ENCODE measurements around the gene CDR2L.

Gene CDR2L

DNA sequence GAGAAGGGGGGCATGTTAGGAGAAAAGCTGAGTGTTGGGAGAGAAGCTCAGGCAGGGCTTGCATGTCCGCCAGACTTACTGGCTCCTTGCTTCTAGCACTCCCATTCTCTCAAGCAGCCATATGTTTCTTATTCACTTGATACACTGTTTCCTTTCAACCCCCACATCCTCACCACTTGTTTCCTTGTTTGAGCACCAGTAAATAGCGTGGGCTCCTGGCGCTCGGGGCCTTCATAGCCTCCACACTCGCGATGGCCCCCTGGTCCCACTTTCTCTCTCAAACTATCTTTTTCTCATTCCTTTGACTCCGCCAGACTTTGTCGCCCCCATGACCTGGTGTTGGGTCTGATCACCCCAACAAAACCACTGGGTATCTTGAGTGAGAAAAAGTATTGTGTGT is 42.7 kb downstream of the CDR2L start:
- TF ChIP-seq MYC (IDR thresholded peaks at IDR 0.05; ENCODE audit: low read depth, low read length) (no peak), POLR2A (IDR thresholded peaks at IDR 0.05; ENCODE audit: extremely low read depth, insufficient read length) (no peak)
- TF ChIP-seq, protein P1, sequence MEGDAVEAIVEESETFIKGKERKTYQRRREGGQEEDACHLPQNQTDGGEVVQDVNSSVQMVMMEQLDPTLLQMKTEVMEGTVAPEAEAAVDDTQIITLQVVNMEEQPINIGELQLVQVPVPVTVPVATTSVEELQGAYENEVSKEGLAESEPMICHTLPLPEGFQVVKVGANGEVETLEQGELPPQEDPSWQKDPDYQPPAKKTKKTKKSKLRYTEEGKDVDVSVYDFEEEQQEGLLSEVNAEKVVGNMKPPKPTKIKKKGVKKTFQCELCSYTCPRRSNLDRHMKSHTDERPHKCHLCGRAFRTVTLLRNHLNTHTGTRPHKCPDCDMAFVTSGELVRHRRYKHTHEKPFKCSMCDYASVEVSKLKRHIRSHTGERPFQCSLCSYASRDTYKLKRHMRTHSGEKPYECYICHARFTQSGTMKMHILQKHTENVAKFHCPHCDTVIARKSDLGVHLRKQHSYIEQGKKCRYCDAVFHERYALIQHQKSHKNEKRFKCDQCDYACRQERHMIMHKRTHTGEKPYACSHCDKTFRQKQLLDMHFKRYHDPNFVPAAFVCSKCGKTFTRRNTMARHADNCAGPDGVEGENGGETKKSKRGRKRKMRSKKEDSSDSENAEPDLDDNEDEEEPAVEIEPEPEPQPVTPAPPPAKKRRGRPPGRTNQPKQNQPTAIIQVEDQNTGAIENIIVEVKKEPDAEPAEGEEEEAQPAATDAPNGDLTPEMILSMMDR (IDR thresholded peaks at IDR 0.05; ENCODE audit: low read depth, low read length), result no peak
- TF ChIP-seq, protein P2, sequence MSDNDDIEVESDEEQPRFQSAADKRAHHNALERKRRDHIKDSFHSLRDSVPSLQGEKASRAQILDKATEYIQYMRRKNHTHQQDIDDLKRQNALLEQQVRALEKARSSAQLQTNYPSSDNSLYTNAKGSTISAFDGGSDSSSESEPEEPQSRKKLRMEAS (IDR thresholded peaks at IDR 0.05; ENCODE audit: low read depth, low read length), result no peak
- no peak overlapping the region for H3K4me3 ChIP-seq (ENCODE audit: low read depth, low read length)
- no peak for DNase-seq (ENCODE audit: low read depth)

DNA sequence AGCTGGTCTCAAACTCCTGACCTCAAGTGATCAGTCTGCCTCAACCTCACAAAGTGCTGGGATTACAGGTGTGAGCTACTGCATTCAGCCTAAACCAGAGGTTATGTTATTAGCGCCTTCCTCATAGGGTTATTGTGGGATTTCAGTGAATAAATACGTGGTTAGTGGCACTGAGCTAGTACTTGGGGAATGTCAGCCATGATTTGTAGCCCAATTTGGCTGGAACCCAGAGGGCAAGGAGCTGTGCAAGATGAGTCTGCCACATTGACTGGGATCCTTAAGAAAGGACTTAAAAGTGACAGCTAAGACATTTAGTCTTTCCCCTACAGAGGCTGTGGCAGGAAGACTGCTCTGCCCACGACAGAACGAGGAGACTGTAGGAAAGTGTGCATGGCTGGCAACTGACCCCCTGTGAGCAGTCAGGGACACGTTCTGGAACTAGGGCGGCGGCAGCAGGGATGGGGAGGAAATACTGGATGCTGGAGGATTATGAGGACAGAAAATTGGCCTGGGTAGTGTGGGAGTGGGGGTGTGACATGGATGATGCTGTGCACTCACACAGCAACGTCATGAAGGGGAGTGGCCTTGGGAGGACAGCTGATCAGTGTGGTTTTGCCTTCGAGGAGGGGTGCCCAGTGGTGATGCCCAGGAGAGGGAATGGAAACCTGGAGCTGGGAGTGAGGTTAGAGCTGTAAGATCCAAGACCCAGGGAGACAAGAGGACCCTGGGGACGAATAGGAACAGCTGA is 44.7 kb downstream of the CDR2L start:
- DNase-seq (ENCODE audit: low read depth), result peak; percentile 32
- H3K4me3 ChIP-seq (ENCODE audit: low read depth, low read length), result no peak overlapping the region
- no peak for TF ChIP-seq POLR2A (IDR thresholded peaks at IDR 0.05; ENCODE audit: extremely low read depth, insufficient read length)
- no peak for TF ChIP-seq MYC (IDR thresholded peaks at IDR 0.05; ENCODE audit: low read depth, low read length)
- TF ChIP-seq, protein P2 (IDR thresholded peaks at IDR 0.05; ENCODE audit: low read depth, low read length), result no peak
- TF ChIP-seq, protein P1 (IDR thresholded peaks at IDR 0.05; ENCODE audit: low read depth, low read length), result no peak

DNA sequence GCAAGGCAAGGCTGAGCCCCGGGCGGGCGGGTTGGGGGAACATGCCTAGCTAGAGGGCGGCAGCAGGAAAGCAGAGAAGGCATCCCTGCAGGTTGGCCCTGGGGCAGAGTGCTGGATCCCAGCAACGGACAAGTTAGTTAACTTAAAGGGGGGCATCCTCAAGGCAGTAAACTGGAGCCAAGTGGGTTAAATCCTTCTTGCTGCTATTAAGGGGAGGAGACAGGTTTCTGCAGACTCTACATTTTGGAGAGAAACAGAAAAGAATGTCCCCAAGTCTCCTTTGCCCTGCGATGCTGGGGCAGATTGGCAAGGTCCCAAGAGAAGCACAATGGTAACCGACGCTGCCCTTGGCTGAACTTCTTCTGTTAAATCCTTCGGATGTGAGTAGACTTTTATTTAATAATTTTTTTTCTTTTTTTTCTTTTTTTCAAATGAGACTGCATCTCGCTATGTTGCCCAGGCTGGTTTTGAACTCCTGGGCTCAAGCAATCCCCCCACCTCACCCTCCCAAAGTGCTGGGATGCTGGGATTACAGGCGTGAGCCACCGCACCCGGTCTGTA is 45.4 kb downstream of the CDR2L start:
- DNase-seq (ENCODE audit: low read depth), result no peak
- TF ChIP-seq, protein P1 (IDR thresholded peaks at IDR 0.05; ENCODE audit: low read depth, low read length), result no peak
- TF ChIP-seq, protein P2 (IDR thresholded peaks at IDR 0.05; ENCODE audit: low read depth, low read length), result no peak
- TF ChIP-seq MYC (IDR thresholded peaks at IDR 0.05; ENCODE audit: low read depth, low read length) (no peak), POLR2A (IDR thresholded peaks at IDR 0.05; ENCODE audit: extremely low read depth, insufficient read length) (no peak)
- peak overlapping the region; percentile 89 for H3K4me3 ChIP-seq (ENCODE audit: low read depth, low read length)

DNA sequence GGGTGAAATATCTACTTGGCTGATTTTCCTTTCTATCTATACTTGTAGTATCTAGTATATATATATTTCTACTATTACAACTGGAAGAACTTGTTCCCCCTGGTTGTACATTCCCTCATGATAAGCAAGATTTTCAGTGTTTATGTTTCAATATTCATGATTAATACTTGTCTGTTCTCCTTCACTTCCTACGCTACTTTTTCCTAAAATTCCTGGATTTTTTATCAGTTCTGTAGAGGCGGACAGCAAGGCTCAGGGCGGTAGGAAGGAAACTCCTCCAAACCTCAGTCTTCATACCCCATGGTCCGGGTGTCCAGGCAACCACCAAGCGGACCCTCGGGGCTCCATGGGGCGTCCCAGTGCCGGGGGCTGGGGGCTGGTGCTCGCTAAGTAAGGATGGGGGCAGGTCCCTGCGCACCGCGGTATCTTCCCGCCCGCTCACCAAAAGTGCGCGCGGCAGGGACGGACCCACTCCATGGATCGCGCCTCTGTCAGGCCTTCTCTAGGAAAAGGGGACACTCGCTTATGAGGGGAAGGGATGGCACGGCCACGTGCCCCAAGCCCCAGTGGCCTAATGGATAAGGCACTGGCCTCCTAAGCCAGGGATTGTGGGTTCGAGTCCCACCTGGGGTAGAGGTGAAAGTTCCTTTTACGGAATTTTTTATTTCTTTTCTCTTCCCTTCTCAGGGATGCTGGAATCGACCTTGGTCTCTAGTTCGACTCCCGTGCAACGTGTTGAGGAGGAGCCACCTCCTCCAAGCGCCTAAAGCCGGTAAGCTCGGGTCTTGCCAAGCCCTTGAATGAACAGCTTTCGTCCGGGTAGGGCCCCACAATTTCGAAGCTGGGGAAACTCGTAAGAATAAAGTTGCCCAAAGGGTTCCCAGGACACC is 46.2 kb downstream of the CDR2L start:
- peak; percentile 87 for DNase-seq (ENCODE audit: low read depth)
- TF ChIP-seq, protein P1 (IDR thresholded peaks at IDR 0.05; ENCODE audit: low read depth, low read length), result no peak
- TF ChIP-seq, protein P2 (IDR thresholded peaks at IDR 0.05; ENCODE audit: low read depth, low read length), result peak; percentile 98
- TF ChIP-seq MYC (IDR thresholded peaks at IDR 0.05; ENCODE audit: low read depth, low read length), result peak; percentile 97
- no peak for TF ChIP-seq POLR2A (IDR thresholded peaks at IDR 0.05; ENCODE audit: extremely low read depth, insufficient read length)
- peak overlapping the region; percentile 89 for H3K4me3 ChIP-seq (ENCODE audit: low read depth, low read length)

DNA sequence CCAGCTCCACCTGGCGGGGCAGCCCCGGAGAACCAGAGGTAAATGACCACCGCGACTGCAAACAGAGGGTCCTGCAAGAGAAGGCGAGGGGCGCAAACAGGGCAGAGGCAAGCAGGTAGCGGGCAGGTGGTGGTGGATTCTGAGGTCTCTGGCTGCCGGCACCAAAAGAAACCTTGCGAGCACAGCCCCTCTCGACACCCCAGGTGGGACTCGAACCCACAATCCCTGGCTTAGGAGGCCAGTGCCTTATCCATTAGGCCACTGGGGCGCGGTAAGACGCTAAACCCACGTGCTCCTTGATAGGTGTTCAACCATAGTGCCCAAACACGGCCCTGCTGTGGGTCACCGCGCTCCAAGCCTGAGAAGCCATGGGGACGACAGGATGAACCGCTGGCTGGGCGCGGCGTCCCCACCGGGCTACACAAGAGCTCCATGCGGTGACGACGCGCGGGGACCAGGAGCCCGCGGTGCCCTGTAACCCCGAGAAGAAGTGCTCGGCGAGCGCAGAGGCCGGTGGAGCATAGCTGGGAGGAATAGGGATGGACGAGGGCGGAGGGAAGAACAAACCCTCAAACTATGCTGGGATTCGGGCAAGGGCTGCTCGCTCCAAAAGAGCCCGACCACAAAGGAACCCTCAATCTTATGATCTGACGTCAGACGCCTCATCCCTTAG is 46.9 kb downstream of the CDR2L start:
- DNase-seq (ENCODE audit: low read depth), result peak; percentile 90
- peak overlapping the region; percentile 89 for H3K4me3 ChIP-seq (ENCODE audit: low read depth, low read length)
- TF ChIP-seq POLR2A (IDR thresholded peaks at IDR 0.05; ENCODE audit: extremely low read depth, insufficient read length) (no peak), MYC (IDR thresholded peaks at IDR 0.05; ENCODE audit: low read depth, low read length) (peak; percentile 94)
- TF ChIP-seq, protein P2 (IDR thresholded peaks at IDR 0.05; ENCODE audit: low read depth, low read length), result peak; percentile 97
- TF ChIP-seq, protein P1 (IDR thresholded peaks at IDR 0.05; ENCODE audit: low read depth, low read length), result no peak
